ENCODE data around the gene TAPBP. TPM values are rescaled to one million over a fixed set of nuclear protein-coding genes. Genes with fewer than 3 reads are reported as not detected.

The TAPBP gene
- total RNA-seq, 4 donors from 2014 or later, result 36.2 to 77.0 (median 50.5) TPM

- TF ChIP-seq, protein P1, sequence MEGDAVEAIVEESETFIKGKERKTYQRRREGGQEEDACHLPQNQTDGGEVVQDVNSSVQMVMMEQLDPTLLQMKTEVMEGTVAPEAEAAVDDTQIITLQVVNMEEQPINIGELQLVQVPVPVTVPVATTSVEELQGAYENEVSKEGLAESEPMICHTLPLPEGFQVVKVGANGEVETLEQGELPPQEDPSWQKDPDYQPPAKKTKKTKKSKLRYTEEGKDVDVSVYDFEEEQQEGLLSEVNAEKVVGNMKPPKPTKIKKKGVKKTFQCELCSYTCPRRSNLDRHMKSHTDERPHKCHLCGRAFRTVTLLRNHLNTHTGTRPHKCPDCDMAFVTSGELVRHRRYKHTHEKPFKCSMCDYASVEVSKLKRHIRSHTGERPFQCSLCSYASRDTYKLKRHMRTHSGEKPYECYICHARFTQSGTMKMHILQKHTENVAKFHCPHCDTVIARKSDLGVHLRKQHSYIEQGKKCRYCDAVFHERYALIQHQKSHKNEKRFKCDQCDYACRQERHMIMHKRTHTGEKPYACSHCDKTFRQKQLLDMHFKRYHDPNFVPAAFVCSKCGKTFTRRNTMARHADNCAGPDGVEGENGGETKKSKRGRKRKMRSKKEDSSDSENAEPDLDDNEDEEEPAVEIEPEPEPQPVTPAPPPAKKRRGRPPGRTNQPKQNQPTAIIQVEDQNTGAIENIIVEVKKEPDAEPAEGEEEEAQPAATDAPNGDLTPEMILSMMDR (IDR thresholded peaks at IDR 0.05; ENCODE audit: low read depth), result no peak
Measured at GRCh38 chr6:33323623-33323948, 9.7 kb upstream of the TAPBP start.

DNA sequence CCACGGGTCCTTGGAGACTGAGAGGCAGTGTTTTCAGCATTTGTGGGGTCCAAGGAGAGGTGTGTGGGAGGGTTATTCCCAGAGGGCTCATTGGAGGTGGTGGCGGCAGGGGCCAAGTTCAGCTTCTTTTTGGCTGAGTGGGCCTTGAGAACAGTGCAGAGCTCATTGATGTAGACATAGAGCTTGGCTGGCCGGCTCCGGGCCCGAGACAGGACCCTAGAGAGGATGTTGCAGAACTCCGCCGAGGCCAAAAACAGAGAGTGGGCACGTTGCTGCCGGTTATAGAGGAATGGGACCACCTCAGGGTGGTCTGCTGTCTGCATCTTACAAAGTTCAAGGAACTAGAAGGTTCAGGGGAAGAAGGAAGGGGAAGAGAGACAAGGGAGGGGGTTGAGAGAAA lies 7.3 kb upstream of the TAPBP start:
- TF ChIP-seq, protein P1 (IDR thresholded peaks at IDR 0.05; ENCODE audit: low read depth), result no peak

DNA sequence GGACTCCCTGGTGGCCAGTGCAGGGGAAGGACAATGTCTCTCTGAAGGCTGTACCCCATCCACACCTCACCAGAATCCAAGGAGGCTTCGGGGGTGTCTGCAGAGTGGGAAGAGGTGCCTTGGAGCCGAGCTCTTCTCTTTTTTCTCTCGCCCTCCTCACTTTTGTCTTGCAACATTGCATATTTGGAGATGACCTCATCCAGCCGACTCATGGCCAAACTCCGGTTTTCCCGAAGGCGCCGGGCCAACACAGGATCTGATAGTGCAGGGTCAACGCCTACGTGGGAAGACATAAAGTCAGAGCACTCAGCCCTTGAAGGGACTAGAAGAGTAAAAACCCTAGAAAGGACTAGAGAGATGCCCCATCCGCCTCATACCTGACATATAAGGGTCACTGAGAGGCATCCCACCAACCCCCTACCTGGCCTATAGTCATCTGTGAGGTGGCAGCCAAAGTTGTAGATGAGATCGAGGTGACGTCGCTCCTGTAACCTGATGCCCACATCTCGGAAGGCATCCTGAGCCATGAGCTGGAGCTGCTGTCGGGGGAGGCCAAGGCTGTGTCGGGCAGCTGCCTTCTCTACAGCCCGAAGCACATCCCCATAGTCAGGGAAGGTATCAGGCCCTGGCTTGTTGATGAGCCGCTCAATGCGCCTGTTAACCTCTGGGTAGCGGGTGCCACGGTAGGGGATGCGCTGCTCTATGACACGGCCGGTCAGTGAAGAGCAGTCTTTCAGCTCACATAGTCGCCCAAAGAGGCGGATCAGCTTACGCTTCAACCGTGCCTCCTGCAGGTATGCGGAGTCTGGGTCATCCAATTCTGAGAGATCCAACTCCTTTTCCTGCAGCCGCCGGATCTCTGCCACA lies 6.7 kb upstream of the TAPBP start:
- TF ChIP-seq, protein P1 (IDR thresholded peaks at IDR 0.05; ENCODE audit: low read depth), result no peak

GRCh38 chr6:33319939-33320314 lies 6.0 kb upstream of the TAPBP start:
- TF ChIP-seq, protein P1 (IDR thresholded peaks at IDR 0.05; ENCODE audit: low read depth), result no peak

GRCh38 chr6:33318426-33319073 lies 4.7 kb upstream of the TAPBP start:
- TF ChIP-seq, protein P1 (IDR thresholded peaks at IDR 0.05; ENCODE audit: low read depth), result no peak

GRCh38 chr6:33317669-33318425 lies 4.0 kb upstream of the TAPBP start, which contains the start of gene ZBTB22:
Gene ZBTB22 (minus strand): TSS chr6:33317744. CDS start chr6:33316916, 828 bp downstream.
- TF ChIP-seq, protein P1 (IDR thresholded peaks at IDR 0.05; ENCODE audit: low read depth), result no peak

DNA sequence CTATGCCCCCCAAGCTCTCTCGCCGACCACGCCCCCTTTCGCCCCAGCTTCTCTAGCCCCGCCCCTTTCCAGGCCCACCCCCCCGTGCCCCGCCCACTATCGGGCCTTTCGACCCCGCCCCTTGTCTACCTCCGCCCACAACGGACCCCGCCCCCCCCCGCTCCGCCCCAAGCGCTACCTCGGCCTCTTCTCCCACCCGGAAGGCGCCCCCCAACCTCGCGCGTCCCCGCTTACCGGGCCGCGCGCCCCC lies 3.5 kb upstream of the TAPBP start:
- TF ChIP-seq, protein P1 (IDR thresholded peaks at IDR 0.05; ENCODE audit: low read depth), result no peak
